VCaP (cell line): Measurements from ENCODE around the gene RARB.

Experiments
- H3K27ac ChIP-seq: fragments of 450-650 bp; 2 replicates; pipeline ENCODE4 v1.5.1; 2017
- CTCF ChIP-seq: fragments of 450-650 bp; conservative IDR thresholded peaks from 2 replicates; pipeline ENCODE4 v1.5.1; 2017; ENCODE audit warnings: mild to moderate bottlenecking, moderate library complexity

Gene RARB

GRCh38 chr3:25429361-25430286 is 1.6 kb downstream of the RARB start:
- no peak for TF ChIP-seq CTCF
- no peak overlapping the region for H3K27ac ChIP-seq

DNA sequence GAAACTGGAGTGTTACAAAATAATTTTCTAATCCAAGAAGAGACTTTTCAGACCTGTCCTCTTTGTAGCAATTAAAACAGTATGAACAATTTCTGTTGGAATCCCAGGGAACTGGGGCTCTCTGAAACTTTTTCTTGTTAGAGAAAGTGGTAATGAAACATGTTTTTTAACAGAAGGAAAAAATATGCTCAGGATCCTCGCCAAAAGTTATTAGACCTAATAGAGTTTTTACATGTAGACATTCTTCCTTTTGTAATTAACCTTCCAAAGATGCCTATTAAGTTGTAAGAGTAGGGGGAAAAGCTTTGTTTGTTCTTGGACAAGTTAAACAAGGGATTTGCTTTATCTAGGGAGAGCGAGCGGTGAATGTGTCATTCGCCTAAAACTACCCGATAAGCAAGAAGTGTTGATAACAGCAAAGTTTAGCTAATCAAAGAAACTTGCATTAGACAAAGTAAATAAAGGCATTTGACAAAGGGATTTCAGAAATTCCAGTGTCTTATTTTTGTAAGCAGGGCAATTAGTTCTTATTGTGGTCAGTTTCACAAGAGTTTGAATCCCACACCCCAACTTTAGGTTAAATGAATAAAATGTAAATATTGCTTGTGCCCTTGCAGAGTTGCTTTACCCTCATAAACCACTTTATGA is 2.3 kb downstream of the RARB start:
- no peak overlapping the region for H3K27ac ChIP-seq
- TF ChIP-seq CTCF: no peak

GRCh38 chr3:25430935-25431770 is 3.1 kb downstream of the RARB start:
- no peak for TF ChIP-seq CTCF
- H3K27ac ChIP-seq: no peak overlapping the region

GRCh38 chr3:25432176-25432720 is 4.2 kb downstream of the RARB start:
- no peak for TF ChIP-seq CTCF
- no peak overlapping the region for H3K27ac ChIP-seq

- no peak overlapping the region for H3K27ac ChIP-seq
- no peak for TF ChIP-seq CTCF
Measured at GRCh38 chr3:25433106-25433505, 5.0 kb downstream of the RARB start.

- TF ChIP-seq CTCF: no peak
- no peak overlapping the region for H3K27ac ChIP-seq
Measured at GRCh38 chr3:25433868-25434267, 5.8 kb downstream of the RARB start.
